ENCODE measurements around the gene FAM20B.
A peak's percentile ranks its signal among the peaks of the same experiment; 100 is the strongest.

The FAM20B gene

GRCh38 chr1:179053486-179053885, 27.8 kb downstream of the FAM20B start:
- no peak for DNase-seq

GRCh38 chr1:179055937-179056336, 30.2 kb downstream of the FAM20B start:
- DNase-seq = no peak

GRCh38 chr1:179058487-179059483, 33.1 kb downstream of the FAM20B start:
- no peak for DNase-seq

- DNase-seq = no peak
Observed at GRCh38 chr1:179061360-179062282, 35.9 kb downstream of the FAM20B start.

DNA sequence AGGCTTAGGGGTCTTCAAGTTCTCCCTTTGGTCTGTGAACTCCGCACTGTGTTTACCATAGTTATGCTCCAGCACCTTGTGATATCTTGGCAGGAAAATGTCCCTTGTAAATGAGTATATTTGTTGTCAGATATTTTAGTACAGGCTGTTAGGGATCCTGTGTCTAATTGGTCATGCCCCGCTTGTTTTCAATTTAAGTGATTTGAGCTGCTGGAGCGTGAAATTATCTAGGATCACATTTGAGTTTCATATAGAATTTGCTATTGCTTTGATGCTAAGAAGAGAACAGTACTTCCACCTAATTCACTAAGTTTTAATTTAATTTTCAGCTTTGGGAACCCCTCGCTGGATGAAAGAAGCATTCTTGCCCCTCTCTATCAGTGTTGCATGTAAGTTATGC, 40.8 kb downstream of the FAM20B start:
- no peak for DNase-seq

DNA sequence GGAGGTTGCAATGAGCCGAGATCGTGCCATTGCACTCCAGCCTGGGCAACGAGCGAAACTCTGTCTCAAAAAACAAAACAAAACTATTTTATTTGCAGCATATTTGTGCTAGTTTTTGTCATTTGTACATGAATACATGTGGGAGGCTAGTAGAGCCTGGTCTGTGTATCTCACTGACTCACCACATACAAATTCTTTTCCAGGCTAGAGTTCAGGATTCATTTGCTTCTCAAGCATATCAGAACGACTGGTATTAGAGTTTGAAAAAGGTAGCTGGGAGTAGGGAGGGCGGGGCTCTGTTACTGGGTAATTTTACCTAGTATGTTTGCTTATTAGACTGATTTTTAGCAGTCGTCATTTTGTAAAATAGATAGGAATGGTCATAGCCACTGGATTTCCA, 51.7 kb downstream of the FAM20B start:
- DNase-seq = no peak

- peak; percentile 92 for DNase-seq
Observed at GRCh38 chr1:179079113-179079761, 53.5 kb downstream of the FAM20B start.

DNA sequence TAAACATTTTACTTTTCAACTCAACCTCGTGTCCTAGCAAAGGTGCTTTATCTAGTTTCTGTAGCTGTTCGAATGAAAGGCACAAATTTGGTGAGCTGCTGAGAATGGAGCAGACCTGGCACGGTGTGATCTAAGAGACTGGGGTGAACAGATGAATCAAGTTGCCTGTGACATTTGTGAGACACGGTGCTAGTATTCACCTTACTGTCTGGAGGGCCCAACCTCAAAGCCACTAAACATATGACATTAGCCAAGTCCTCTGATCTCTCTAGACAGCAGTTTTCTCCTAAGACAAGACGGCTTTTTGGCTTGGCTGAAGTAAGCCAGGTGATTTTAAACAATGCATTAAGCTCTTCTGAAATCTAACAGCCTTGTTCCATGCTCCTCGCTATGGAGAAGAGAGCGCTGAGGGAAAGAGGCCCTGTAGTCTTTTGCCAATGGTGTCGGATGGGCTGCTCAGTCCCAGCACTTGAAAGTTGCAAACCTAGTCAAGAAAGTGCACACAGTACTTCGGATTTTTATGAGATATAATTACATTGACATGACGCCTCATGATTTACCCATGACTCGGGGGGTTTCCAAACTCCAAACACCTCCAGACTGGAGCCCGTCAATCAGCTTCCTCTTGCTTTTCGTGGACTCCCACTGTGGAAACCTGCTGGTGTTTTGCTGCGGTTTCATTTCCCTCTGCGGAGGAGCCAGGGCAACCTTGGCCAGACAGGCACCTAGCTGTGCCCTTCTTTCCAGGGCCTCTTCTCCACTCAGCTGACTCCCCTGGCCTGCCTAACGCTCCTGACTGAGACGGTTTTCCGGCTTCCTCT, 55.4 kb downstream of the FAM20B start:
- no peak for DNase-seq

DNA sequence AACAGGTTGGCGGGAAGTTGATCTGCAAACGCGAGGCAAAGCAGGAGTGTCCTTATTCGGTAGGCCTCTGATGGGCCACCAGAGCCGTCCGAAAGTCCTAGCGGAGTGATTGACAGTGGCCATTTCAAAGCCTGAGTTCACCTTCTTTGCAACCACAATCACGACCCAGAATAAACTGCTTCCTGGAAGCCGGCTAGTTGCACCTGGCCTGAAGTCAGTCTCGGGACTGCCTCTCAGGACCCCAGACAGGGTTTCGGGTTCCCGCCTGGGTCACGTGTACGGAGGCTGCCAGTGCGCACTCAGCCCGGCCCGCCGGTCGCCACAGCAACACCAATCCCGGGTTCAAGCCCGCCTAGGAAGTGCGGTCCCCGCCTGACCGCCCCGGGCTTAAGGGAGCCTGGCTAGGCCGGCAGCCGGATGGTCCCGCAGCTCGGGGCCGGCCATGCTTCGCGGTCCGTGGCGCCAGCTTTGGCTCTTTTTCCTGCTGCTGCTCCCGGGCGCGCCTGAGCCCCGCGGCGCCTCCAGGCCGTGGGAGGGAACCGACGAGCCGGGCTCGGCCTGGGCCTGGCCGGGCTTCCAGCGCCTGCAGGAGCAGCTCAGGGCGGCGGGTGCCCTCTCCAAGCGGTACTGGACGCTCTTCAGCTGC, 56.1 kb downstream of the FAM20B start, which contains the start of gene TOR3A:
Gene TOR3A, plus strand, starts transcription at position 384 of the 646 bp plus-strand sequence. Its CDS starts 59 bp downstream, at position 443.
- peak; percentile 85 for DNase-seq

DNA sequence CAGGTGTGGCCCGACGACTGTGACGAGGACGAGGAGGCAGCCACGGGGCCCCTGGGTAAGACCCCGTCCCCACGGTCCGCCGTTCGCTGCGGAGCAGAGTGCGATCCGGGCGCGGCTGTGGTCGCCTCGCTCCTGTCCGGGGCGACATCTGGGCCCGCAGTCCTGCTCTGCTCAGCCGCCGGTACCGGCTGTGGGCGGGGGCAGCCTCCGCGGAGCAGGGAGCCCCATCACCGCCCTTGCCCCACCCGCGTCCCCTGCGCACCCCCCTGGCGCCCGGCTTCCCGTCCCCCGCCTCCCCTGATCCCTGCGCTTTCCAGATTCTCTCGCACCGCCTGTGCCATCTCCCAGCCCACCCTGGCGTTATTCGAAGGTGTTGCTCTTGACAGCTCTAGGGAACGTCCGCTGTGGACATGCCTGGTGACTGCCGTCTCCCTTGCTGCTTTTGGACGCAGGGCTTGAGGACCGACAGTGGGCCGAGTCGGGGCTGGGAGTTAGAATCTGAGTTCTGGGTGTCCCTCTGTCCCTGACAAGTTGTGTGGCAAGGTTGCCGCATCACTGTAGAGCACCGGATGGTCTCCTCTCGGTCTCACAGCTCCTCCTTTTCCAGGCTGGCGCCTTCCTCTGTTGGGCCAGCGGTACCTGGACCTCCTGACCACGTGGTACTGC, 56.8 kb downstream of the FAM20B start:
- peak; percentile 71 for DNase-seq

DNA sequence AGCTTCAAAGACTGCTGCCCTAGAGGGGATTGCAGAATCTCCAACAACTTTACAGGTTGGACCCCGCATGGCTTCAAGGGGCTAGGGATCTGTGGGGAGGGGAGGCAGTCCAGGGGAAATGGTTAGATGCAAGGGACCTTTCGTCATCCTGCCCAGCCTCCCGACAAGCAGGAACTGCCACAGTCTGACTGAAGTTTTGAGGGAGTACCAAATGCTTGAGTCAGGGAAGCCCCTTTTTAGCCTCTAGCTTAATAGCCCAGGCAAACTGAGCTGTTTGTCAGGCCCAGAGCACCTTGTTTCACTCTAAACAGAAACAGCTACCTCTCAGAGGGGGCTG, 57.3 kb downstream of the FAM20B start:
- no peak for DNase-seq

DNA sequence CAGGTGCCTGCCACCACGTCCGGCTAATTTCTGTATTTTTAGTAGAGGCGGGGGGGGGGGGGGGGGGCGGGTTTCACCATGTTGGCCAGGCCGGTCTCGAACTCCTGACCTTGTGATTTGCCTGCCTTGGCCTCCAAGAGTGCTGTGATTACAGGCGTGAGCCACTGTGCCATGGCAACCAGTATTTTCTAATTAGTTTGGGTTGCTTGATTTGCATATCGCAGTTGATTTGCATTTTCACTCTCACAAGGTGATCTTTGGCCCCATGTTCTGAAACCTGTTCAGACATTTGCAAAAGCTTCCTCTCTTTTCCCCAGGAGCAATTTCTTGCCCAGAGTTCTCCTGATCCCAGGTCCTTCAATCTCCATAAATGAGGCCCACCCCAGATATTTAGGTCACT, 57.8 kb downstream of the FAM20B start:
- DNase-seq = no peak

DNA sequence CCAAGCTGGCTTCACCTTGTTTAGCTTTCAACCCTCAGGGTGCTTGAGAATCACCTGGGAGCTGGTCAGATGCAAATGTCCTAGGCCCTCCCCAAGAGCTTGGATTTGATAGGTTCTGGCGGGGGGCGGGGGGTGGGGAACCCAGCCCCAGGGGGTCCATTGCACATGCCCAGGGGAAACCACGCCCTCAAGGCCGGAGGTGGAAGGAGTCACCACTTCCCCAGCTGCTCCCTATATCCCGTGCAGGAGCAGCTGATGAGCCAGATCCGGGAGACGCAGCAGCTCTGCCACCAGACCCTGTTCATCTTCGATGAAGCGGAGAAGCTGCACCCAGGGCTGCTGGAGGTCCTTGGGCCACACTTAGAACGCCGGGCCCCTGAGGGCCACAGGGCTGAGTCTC, 62.0 kb downstream of the FAM20B start:
- peak; percentile 56 for DNase-seq

DNA sequence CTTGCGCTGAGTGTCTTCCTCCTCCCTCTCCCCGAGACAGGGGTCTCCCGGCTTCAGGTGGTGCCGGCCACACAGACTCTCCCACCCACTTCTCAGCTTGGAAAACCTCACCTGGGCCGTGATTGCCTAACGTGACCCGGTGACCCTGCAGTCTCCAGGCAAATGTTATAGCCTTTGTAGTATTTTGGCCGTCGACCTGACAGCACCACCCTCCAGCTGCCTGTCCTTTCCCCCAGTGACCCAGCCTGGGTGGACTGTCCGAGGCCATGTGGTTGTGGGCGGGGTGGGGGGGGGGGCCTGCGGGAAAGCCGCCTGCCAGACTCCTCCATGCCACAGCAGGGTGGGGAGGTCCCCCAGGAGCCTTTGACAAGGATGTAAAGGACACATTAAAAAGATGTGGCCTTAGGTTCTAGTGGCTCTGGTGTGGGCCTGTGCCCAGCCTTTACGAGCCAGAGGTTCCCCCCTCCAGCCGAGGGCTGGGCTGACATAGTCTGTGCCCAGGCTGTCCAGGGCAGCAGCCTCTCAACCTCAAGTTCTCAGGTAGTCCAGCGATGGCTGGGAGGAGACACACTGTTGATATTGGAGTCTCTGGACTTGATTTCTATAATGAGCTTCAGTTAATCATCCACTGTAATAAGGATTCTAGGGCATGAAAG, 64.3 kb downstream of the FAM20B start:
- DNase-seq = no peak

- DNase-seq = no peak
Observed at GRCh38 chr1:179090522-179090921, 64.8 kb downstream of the FAM20B start.

- DNase-seq = no peak
Observed at GRCh38 chr1:179090923-179091322, 65.2 kb downstream of the FAM20B start.

- peak; percentile 72 for DNase-seq
Observed at GRCh38 chr1:179091691-179092165, 66.0 kb downstream of the FAM20B start.

DNA sequence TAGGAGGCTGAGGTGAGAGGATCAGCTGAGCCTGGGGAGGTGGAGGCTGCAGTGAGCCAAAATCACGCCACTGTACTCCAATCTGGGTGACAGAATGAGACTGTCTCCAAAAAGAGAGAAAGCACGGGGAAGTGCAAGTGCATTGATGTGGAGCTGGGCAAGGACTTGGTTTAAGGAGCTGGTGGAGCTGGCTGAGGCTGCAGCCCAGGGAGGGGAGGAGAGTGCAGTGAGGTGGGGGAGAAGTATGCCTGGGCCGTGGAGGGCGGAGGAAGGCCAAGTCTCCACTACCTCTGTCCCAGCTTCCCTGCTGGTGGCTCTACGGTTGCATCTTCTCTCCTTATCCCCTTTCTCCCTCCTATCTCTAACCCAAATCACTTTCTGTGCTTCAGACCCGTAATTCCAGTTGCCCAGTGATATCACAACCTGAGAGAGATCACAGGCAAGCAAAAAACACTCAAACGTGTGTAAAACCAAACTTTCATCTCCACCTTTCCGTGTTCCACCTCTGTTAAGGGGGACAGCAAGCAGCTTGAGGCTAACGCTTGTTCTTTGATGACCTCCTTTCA, 67.3 kb downstream of the FAM20B start:
- no peak for DNase-seq

DNA sequence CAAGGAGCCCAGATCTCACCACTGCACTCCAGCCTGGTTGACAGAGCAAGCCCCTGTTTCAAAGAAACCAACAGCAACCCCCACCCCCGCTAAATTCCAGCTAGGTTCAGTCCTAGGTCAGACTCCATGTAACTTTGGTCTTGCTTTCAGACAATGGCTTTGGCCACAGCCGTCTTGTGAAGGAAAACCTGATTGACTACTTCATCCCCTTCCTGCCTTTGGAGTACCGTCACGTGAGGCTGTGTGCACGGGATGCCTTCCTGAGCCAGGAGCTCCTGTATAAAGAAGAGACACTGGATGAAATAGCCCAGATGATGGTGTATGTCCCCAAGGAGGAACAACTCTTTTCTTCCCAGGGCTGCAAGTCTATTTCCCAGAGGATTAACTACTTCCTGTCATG, 69.1 kb downstream of the FAM20B start:
- DNase-seq = no peak

DNA sequence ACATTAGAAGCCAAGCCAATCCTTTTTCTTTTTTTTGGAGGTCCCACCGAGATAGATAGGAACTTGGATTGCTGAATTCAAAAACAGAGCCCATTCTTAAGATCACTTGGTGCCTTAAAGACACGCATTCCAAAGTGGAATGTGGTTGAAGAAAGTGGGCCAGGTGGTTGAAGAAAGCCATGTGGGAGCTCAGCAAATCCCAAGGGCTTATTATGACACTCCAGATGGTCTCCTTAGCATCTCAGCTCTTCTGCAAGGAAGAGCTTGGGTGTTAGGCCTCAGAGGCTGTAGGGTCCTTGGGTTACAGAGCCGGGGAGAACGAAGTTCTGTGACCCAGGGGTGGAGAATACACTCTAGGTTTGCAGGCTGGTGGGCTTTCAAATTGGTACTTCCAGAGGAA, 69.7 kb downstream of the FAM20B start:
- peak; percentile 96 for DNase-seq

All from NCI-H82 (cell line).